A549 (cell line): Measurements from ENCODE around the gene USP30. TPM values are rescaled to one million over a fixed set of nuclear protein-coding genes. Genes with fewer than 3 reads are reported as not detected.

ENCODE experiments used
- ATAC-seq, 2 experiments: fragments of 200-7000 bp in 1 of 2; fragments of >200 bp in 1 of 2; cut with Nextera tagmentation in 1 of 2; cut with Tn5 transposase in 1 of 2; 3 replicates each; pipeline versions ENCODE4 v1.8.0 to v1.9.1; 2018 to 2020; ENCODE audit warnings: mild to moderate bottlenecking in 1 of 2, moderate library complexity in 1 of 2
- CTCF ChIA-PET: fragments of 300-600 bp; sonication (Branson Sonifier 250); formaldehyde crosslinking; extraction: SDS; loops from one replicate; lab custom pipeline; 2021; ENCODE audit warnings: antibody characterized with exemption, inconsistent platforms; lab: Yijun Ruan, JAX
- POLR2A ChIA-PET: fragments of 350-600 bp; formaldehyde crosslinking; extraction: SDS; loops from one replicate; lab custom pipeline; 2021; ENCODE audit warnings: antibody characterized with exemption, inconsistent platforms; lab: Yijun Ruan, JAX
- DNase-seq, 2 experiments: peaks; one replicate each; pipeline versions ENCODE4 v3.0.0 to v3.0.0-alpha.2; 2011 to 2016; ENCODE audit warnings: low read depth in 1 of 2, low spot score in 1 of 2
- FAIRE-seq: peaks from 2 replicates; lab custom pipeline; 2011; peaks lifted over from hg19 to GRCh38; lab: Jason Lieb, UNC
- H3K27ac ChIP-seq, 2 experiments: fragments of >200 bp; sonication (Bioruptor Twin); formaldehyde crosslinking; 3 replicates each; pipeline ENCODE4 v1.5.1; 2016 to 2017
- H3K4me1 ChIP-seq: fragments of >200 bp; sonication (Bioruptor Twin); formaldehyde crosslinking; 3 replicates; pipeline ENCODE4 v1.6.1; 2016
- H3K4me2 ChIP-seq: fragments of >200 bp; sonication (Bioruptor Twin); formaldehyde crosslinking; 3 replicates; pipeline ENCODE4 v1.6.1; 2016
- H3K4me3 ChIP-seq: fragments of >200 bp; sonication (Bioruptor Twin); formaldehyde crosslinking; 3 replicates; pipeline ENCODE4 v1.5.1; 2016
- H3K9me3 ChIP-seq: fragments of >200 bp; sonication (Bioruptor Twin); formaldehyde crosslinking; 3 replicates; pipeline ENCODE4 v1.6.1; 2016
- CBX2 ChIP-seq: fragments of 200-600 bp; sonication (generic); IDR thresholded peaks from 2 replicates; pipeline ENCODE4 v1.6.1; 2016; ENCODE audit warnings: low read depth, mild to moderate bottlenecking, borderline replicate concordance
- E2F6 ChIP-seq: IDR thresholded peaks from 2 replicates; pipeline ENCODE4 v1.6.1; 2012; ENCODE audit warnings: low read depth, borderline replicate concordance
- EHF ChIP-seq: fragments of 250-450 bp; sonication (Bioruptor Pico); IDR thresholded peaks from 2 replicates; pipeline ENCODE4 v1.5.0; 2020; ENCODE audit warnings: mild to moderate bottlenecking
- EHMT2 ChIP-seq: fragments of 200-600 bp; sonication (generic); IDR thresholded peaks from 2 replicates; pipeline ENCODE4 v1.6.1; 2016; ENCODE audit warnings: antibody characterized with exemption, low read depth, mild to moderate bottlenecking, moderate library complexity
- EP300 ChIP-seq, 2 experiments: fragments of >200 bp; sonication (Bioruptor Twin); formaldehyde crosslinking; IDR thresholded peaks; 2 replicates in 1 of 2; 3 replicates in 1 of 2; pipeline ENCODE4 v1.6.1; 2016 to 2017
- ESRRA ChIP-seq: fragments of 150-350 bp; IDR thresholded peaks from 2 replicates; pipeline ENCODE4 v1.6.1; 2014; ENCODE audit warnings: mild to moderate bottlenecking, low read length, borderline replicate concordance
- GATA3 ChIP-seq: IDR thresholded peaks from 2 replicates; pipeline ENCODE4 v1.6.1; 2012; ENCODE audit warnings: borderline replicate concordance
- HDAC2 ChIP-seq: fragments of 200-600 bp; sonication (generic); IDR thresholded peaks from 2 replicates; pipeline ENCODE4 v1.6.1; 2016
- HEYL ChIP-seq: fragments of 250-450 bp; sonication (Bioruptor Pico); IDR thresholded peaks from 2 replicates; pipeline ENCODE4 v1.8.0; 2021; ENCODE audit warnings: mild to moderate bottlenecking, moderate library complexity
- HOXB13 ChIP-seq: fragments of 250-450 bp; sonication (Bioruptor Pico); IDR thresholded peaks from 2 replicates; pipeline ENCODE4 v1.5.0; 2020; ENCODE audit warnings: low read depth, mild to moderate bottlenecking, moderate library complexity
- JUN ChIP-seq, 2 experiments: fragments of >200 bp; sonication (Bioruptor Twin); formaldehyde crosslinking; IDR thresholded peaks; 2 replicates in 1 of 2; 3 replicates in 1 of 2; pipeline ENCODE4 v1.6.1; 2016 to 2017
- KDM5A ChIP-seq: fragments of 200-600 bp; sonication (generic); IDR thresholded peaks from 2 replicates; pipeline ENCODE4 v1.6.1; 2016; ENCODE audit warnings: antibody characterized with exemption, mild to moderate bottlenecking
- MAX ChIP-seq: IDR thresholded peaks from 2 replicates; pipeline ENCODE4 v1.6.1; 2012
- MAZ ChIP-seq: fragments of 150-350 bp; IDR thresholded peaks from 2 replicates; pipeline ENCODE4 v1.6.1; 2014; ENCODE audit warnings: antibody characterized with exemption, low read depth, low read length, borderline replicate concordance
- PBX3 ChIP-seq: IDR thresholded peaks from 2 replicates; pipeline ENCODE4 v1.6.1; 2012
- PHF8 ChIP-seq: fragments of 200-600 bp; sonication (generic); IDR thresholded peaks from 2 replicates; pipeline ENCODE4 v1.6.1; 2016; ENCODE audit warnings: low read depth, mild to moderate bottlenecking, antibody characterized with exemption, moderate library complexity, borderline replicate concordance
- SREBF2 ChIP-seq: fragments of 450-650 bp; IDR thresholded peaks from 2 replicates; pipeline ENCODE4 v1.6.1; 2014; ENCODE audit warnings: mild to moderate bottlenecking, moderate library complexity
- TFCP2L1 ChIP-seq: fragments of 250-450 bp; sonication (Bioruptor Pico); IDR thresholded peaks from 2 replicates; pipeline ENCODE4 v1.5.0; 2021; ENCODE audit warnings: mild to moderate bottlenecking
- ZFP36 ChIP-seq: fragments of 450-650 bp; IDR thresholded peaks from 2 replicates; pipeline ENCODE4 v1.6.1; 2014; ENCODE audit warnings: borderline replicate concordance; ENCODE audit not compliant: partially characterized antibody
- ZNF302 ChIP-seq: fragments of 250-450 bp; sonication (Bioruptor Pico); IDR thresholded peaks from 2 replicates; pipeline ENCODE4 v1.9.0; 2021; ENCODE audit warnings: inconsistent platforms, mild to moderate bottlenecking, moderate library complexity
- WGBS: methylation state at CpG from one replicate; pipeline ENCODE4 v1.1.6; 2017; ENCODE audit errors: missing lambda C conversion rate; 5-methylcytosine and 5-hydroxymethylcytosine counted together
- polyA plus RNA-seq, 4 experiments: library from polyadenylated mRNA; depleted of rRNA in 3 of 4; stranded (reverse); fragments of >200 nt; fragmentation: RNase III in 1 of 4; extraction: RNeasy Plus Mini Kit Qiagen cat#74134 plus additional on column Dnase treatment in 1 of 4; gene quantifications; 2 replicates in 3 of 4; 3 replicates in 1 of 4; pipeline ENCODE4 v1.2.3, GENCODE V29; 2011 to 2017
- TF ChIP-seq, protein P1 (sequence below): fragments of 200-600 bp; sonication (generic); IDR thresholded peaks from 2 replicates; pipeline ENCODE4 v1.6.1; 2016; ENCODE audit warnings: antibody characterized with exemption, mild to moderate bottlenecking, moderate library complexity

Gene USP30
- polyA plus RNA-seq, 2 of the 4 experiments (the other 2 are of a cell fraction): 6.8 to 19.6 TPM

DNA sequence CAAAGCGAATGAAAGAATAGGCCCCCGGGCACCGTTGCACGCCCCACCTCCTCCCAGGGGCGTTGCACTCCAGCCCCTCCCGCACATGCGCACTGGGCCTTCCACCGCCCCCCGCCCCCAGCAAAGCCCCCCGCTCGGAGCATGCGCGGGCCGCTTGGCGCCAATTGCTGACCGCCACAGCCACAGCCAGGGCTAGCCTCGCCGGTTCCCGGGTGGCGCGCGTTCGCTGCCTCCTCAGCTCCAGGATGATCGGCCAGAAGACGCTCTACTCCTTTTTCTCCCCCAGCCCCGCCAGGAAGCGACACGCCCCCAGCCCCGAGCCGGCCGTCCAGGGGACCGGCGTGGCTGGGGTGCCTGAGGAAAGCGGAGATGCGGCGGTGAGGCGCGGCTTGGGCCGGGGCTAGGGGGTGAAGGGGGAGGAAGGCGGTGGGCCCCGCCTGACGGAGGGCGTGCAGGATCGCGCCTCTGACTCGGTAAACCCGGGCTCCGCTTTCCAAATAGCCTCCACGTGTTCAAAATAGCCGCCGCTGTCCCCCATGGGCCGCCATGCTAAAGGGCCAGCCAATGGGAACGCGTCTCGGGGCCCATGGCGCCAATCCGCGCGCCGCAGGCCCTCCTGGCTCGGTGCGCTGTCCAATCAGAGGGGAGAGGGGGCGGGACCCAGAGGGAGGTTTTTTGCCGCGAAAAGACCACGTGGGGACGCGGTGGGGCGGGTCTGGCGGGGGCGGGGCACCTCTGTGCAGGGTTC, 45.2 kb downstream of the USP30 start, which contains the start of gene UNG (continued):
- peak; percentile 82 for TF ChIP-seq KDM5A
- no peak for TF ChIP-seq MAZ
- peak; percentile 98 for TF ChIP-seq MAX
- TF ChIP-seq HDAC2: peak; percentile 93

- H3K4me2 ChIP-seq: peak overlapping the region; percentile 87
- CTCF ChIA-PET: interaction anchor here (0.8 to 1.9 kb wide), 4 partner anchors 14 to 290 kb away, joined by 3 to 17 read pairs (median 4); no protein-coding TSS in a partner anchor
- TF ChIP-seq JUN (IDR thresholded peaks at IDR 0.05): peak in 1 of 2 experiments; percentile 47; a peak in 2 of 5 replicates
- TF ChIP-seq PHF8: peak; percentile 73; the same call in 1 of the 2 replicates
- TF ChIP-seq EHF (CRISPR knock-in tag): no peak
- TF ChIP-seq GATA3: peak; percentile 27; the same call in 1 of the 2 replicates
- TF ChIP-seq, all 56 proteins: peak for 3
- FAIRE-seq: no peak
- peak in 1 of 2 experiments; percentile 22 for DNase-seq
- 2% methylated on average over 29 of the region's 32 CpGs for WGBS
- Histone ChIP-seq H3K9me3 (no peaks in the 10 kb centered on the region), H3K27ac (peak overlapping the region; percentile 76 to 91), H3K4me1 (peaks cover 7% of the 10 kb centered on the region; the same call in 2 of the 3 replicates), H3K4me3 (peak overlapping the region; percentile 91)
- POLR2A ChIA-PET: interaction anchor here (1.0 to 1.5 kb wide), 3 partner anchors 14 to 248 kb away, joined by 3 to 5 read pairs (median 3); partner anchors contain the start of gene SSH1
- ATAC-seq: peak; percentile 40 to 55; a peak in 5 of 6 replicates
Measured at GRCh38 chr12:109098183-109098604, 45.8 kb downstream of the USP30 start.

DNA sequence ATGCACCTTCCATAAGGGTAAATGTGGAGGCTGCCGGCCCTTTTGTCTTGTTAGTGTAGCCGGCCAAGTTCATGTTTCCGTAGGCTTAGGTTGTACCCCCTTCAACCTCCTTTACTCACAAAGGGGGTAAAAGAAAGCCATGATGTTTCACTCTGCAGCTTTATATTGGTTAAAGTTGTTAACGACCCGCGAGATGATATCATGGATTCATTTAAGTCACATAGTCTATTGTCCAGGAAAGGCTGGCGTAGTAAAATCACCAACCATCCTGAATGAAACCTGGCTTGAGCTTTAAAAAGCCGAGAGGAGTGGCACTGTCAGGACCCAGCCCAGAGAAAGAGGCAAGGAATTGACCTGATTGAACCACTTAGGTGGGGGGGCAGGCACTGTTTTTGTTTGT, 46.3 kb downstream of the USP30 start:
- CTCF ChIA-PET: interaction anchor here (0.6 to 1.9 kb wide), 7 partner anchors 13 to 486 kb away, joined by 3 to 17 read pairs (median 3); no protein-coding TSS in a partner anchor
- no peak for FAIRE-seq
- POLR2A ChIA-PET: interaction anchor here (1.0 to 1.5 kb wide), 2 partner anchors 13 to 241 kb away, joined by 3 to 5 read pairs; partner anchors contain the start of gene SSH1
- 28% methylated on average over 8 of the region's 8 CpGs for WGBS
- Histone ChIP-seq H3K27ac (peak overlapping the region; percentile 76 to 91), H3K4me3 (peak overlapping the region; percentile 91), H3K4me2 (peak overlapping the region; percentile 87)
- no peak for DNase-seq
- ATAC-seq: no peak; a peak in 1 of 6 replicates
- TF ChIP-seq PHF8 (0 out of 2 replicates have a peak, but pooled peaks have one; percentile 39), ZNF302 (no peak)
- TF ChIP-seq, all 56 proteins: peak for 1
- H3K9me3 ChIP-seq: no peaks in the 10 kb centered on the region
- peaks cover 7% of the 10 kb centered on the region; the same call in 2 of the 3 replicates for H3K4me1 ChIP-seq

GRCh38 chr12:109099431-109100020, 47.1 kb downstream of the USP30 start:
- WGBS: 88% methylated on average over 12 of the region's 12 CpGs
- DNase-seq (no peak), FAIRE-seq (no peak), ATAC-seq (no peak)
- Histone ChIP-seq H3K4me3 (peak overlapping the region; percentile 91), H3K9me3 (no peaks in the 10 kb centered on the region), H3K4me2 (peak overlapping the region; percentile 87), H3K4me1 (peaks cover 7% of the 10 kb centered on the region; the same call in 2 of the 3 replicates), H3K27ac (peak overlapping the region in 1 of 2 experiments; percentile 76; a peak in 1 of 6 replicates)
- ChIA-PET POLR2A (interaction anchor here (1.5 kb wide), 1 partner anchor 12 kb away, joined by 5 read pairs; no protein-coding TSS in a partner anchor), CTCF (interaction anchor here (1.0 to 1.9 kb wide), 5 partner anchors 13 to 587 kb away, joined by 3 to 17 read pairs (median 4); no protein-coding TSS in a partner anchor)
- TF ChIP-seq CBX2 (no peak), SREBF2 (no peak), ESRRA (no peak), E2F6 (no peak), TFCP2L1 (no peak), EHF (CRISPR knock-in tag) (no peak), MAZ (no peak), ZFP36 (no peak), HEYL (CRISPR knock-in tag) (no peak), EHMT2 (no peak), PBX3 (no peak), EP300 (IDR thresholded peaks at IDR 0.05) (no peak), KDM5A (no peak), HOXB13 (CRISPR knock-in tag) (no peak)
- TF ChIP-seq, protein P1, sequence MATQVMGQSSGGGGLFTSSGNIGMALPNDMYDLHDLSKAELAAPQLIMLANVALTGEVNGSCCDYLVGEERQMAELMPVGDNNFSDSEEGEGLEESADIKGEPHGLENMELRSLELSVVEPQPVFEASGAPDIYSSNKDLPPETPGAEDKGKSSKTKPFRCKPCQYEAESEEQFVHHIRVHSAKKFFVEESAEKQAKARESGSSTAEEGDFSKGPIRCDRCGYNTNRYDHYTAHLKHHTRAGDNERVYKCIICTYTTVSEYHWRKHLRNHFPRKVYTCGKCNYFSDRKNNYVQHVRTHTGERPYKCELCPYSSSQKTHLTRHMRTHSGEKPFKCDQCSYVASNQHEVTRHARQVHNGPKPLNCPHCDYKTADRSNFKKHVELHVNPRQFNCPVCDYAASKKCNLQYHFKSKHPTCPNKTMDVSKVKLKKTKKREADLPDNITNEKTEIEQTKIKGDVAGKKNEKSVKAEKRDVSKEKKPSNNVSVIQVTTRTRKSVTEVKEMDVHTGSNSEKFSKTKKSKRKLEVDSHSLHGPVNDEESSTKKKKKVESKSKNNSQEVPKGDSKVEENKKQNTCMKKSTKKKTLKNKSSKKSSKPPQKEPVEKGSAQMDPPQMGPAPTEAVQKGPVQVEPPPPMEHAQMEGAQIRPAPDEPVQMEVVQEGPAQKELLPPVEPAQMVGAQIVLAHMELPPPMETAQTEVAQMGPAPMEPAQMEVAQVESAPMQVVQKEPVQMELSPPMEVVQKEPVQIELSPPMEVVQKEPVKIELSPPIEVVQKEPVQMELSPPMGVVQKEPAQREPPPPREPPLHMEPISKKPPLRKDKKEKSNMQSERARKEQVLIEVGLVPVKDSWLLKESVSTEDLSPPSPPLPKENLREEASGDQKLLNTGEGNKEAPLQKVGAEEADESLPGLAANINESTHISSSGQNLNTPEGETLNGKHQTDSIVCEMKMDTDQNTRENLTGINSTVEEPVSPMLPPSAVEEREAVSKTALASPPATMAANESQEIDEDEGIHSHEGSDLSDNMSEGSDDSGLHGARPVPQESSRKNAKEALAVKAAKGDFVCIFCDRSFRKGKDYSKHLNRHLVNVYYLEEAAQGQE: no peak
